Measurements from ENCODE around the gene ZNF804A. TPM values are rescaled to one million over a fixed set of nuclear protein-coding genes. Genes with fewer than 3 reads are reported as not detected.
"Not testable (repeated sequence)": the region's sequence is repeated elsewhere in the genome, so short reads cannot be mapped to it uniquely, and the experiment has no call there.

ZNF804A gene
- total RNA-seq, 1 donor from 2014 or later, result 13.9 TPM

GRCh38 chr2:184793176-184793575 is 194.8 kb downstream of the ZNF804A start:
- FAIRE-seq (no peak), DNase-seq (ENCODE audit: low spot score in 2 of 2) (no peak)

GRCh38 chr2:184799379-184799778 is 201.1 kb downstream of the ZNF804A start:
- DNase-seq (ENCODE audit: low spot score in 2 of 2) (no peak), FAIRE-seq (no peak)

GRCh38 chr2:184814421-184814820 is 216.1 kb downstream of the ZNF804A start:
- DNase-seq (ENCODE audit: low spot score in 2 of 2) (no peak), FAIRE-seq (no peak)

- FAIRE-seq, result no peak
- DNase-seq (ENCODE audit: low spot score in 2 of 2), result no peak
These were observed 217.5 kb downstream of the ZNF804A start for GRCh38 chr2:184815824-184816223.

GRCh38 chr2:184824597-184824996 is 226.3 kb downstream of the ZNF804A start:
- DNase-seq (ENCODE audit: low spot score in 2 of 2), result no peak
- no peak for FAIRE-seq

- DNase-seq (ENCODE audit: low spot score in 2 of 2) (no peak), FAIRE-seq (no peak)
These were observed 232.2 kb downstream of the ZNF804A start for GRCh38 chr2:184830531-184830930.

- DNase-seq (ENCODE audit: low spot score in 2 of 2) (no peak), FAIRE-seq (no peak)
These were observed 236.5 kb downstream of the ZNF804A start for GRCh38 chr2:184834699-184835397.

- no peak for FAIRE-seq
These were observed 237.0 kb downstream of the ZNF804A start for GRCh38 chr2:184835398-184835715.

GRCh38 chr2:184847331-184847730 is 249.0 kb downstream of the ZNF804A start:
- FAIRE-seq, result no peak
- no peak for DNase-seq (ENCODE audit: low spot score in 2 of 2)

More at GRCh38 chr2:184835398-184835715, 237.0 kb downstream of the ZNF804A start:
- no peak for DNase-seq (ENCODE audit: low spot score in 2 of 2)

GRCh38 chr2:184849516-184849915 is 251.2 kb downstream of the ZNF804A start:
- FAIRE-seq, result no peak
- no peak for DNase-seq (ENCODE audit: low spot score in 2 of 2)

- FAIRE-seq (no peak), DNase-seq (ENCODE audit: low spot score in 2 of 2) (no peak)
These were observed 253.2 kb downstream of the ZNF804A start for GRCh38 chr2:184851576-184851975.

- FAIRE-seq, result no peak
- DNase-seq (ENCODE audit: low spot score in 2 of 2), result no peak
These were observed 260.9 kb downstream of the ZNF804A start for GRCh38 chr2:184859187-184859586.

GRCh38 chr2:184860744-184861143 is 262.4 kb downstream of the ZNF804A start:
- FAIRE-seq, result no peak
- DNase-seq (ENCODE audit: low spot score in 2 of 2), result no peak

- DNase-seq (ENCODE audit: low spot score in 2 of 2), result no peak
- FAIRE-seq, result no peak
These were observed 276.9 kb downstream of the ZNF804A start for GRCh38 chr2:184875212-184875611.

GRCh38 chr2:184875911-184876310 is 277.6 kb downstream of the ZNF804A start:
- FAIRE-seq (no peak), DNase-seq (ENCODE audit: low spot score in 2 of 2) (no peak)

- no peak for FAIRE-seq
- DNase-seq (ENCODE audit: low spot score in 2 of 2), result no peak
These were observed 279.6 kb downstream of the ZNF804A start for GRCh38 chr2:184877909-184878308.

- DNase-seq (ENCODE audit: low spot score in 2 of 2), result no peak
- FAIRE-seq, result no peak
These were observed 281.3 kb downstream of the ZNF804A start for GRCh38 chr2:184879671-184880070.

- not testable (repeated sequence) for FAIRE-seq; DNase-seq (ENCODE audit: low spot score in 2 of 2)
These were observed 288.3 kb downstream of the ZNF804A start for GRCh38 chr2:184886585-184886984.

GRCh38 chr2:184890311-184890710 is 292.0 kb downstream of the ZNF804A start:
- no peak for FAIRE-seq

GRCh38 chr2:184904991-184905390 is 306.7 kb downstream of the ZNF804A start:
- FAIRE-seq (no peak), DNase-seq (ENCODE audit: low spot score in 2 of 2) (no peak)

More at GRCh38 chr2:184890311-184890710, 292.0 kb downstream of the ZNF804A start:
- no peak for DNase-seq (ENCODE audit: low spot score in 2 of 2)

GRCh38 chr2:184906160-184906559 is 307.8 kb downstream of the ZNF804A start:
- FAIRE-seq (no peak), DNase-seq (ENCODE audit: low spot score in 2 of 2) (no peak)

- DNase-seq (ENCODE audit: low spot score in 2 of 2) (no peak), FAIRE-seq (no peak)
These were observed 308.4 kb downstream of the ZNF804A start for GRCh38 chr2:184906709-184907108.

GRCh38 chr2:184908966-184909365 is 310.6 kb downstream of the ZNF804A start:
- DNase-seq (ENCODE audit: low spot score in 2 of 2), result no peak
- FAIRE-seq, result no peak
